Prostate gland (tissue), 2 donors: ENCODE data around the gene NOS1AP.

Experiments
- POLR2AphosphoS5 ChIP-seq: sonication (generic); formaldehyde crosslinking; IDR thresholded peaks from one replicate; pipeline ENCODE4 v1.6.1; 2017; ENCODE audit warnings: antibody characterized with exemption
- TF ChIP-seq, protein P1 (sequence below), 4 experiments: fragments of 200-600 bp in 2 of 4; fragments of 450-650 bp in 2 of 4; sonication (generic) in 2 of 4; IDR thresholded peaks; 1 replicate in 3 of 4; 2 replicates in 1 of 4; pipeline ENCODE4 v1.5.1; 2016 to 2019; ENCODE audit warnings: antibody characterized with exemption in 4 of 4, mild to moderate bottlenecking in 2 of 4, moderate library complexity in 2 of 4

DNA sequence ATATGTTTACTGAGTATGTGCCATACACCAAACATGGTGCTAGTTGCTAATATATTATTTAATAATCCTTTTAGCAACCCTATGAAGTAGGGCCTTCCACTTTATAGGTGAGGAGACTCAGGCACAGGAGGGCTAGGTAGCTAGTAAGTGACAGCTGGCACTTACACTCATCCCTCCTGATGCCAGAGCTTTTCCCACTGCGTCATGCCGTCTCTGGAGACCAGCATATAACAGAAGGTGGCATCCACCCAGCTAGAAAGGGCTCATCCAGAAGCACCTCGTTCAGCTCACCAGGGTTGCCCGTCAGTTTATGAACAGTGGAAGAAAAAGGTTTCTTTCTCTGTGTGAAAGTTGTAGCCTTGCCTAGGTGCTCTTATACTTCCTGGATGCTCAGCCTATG is 108.9 kb downstream of the NOS1AP start:
- TF ChIP-seq, protein P1, sequence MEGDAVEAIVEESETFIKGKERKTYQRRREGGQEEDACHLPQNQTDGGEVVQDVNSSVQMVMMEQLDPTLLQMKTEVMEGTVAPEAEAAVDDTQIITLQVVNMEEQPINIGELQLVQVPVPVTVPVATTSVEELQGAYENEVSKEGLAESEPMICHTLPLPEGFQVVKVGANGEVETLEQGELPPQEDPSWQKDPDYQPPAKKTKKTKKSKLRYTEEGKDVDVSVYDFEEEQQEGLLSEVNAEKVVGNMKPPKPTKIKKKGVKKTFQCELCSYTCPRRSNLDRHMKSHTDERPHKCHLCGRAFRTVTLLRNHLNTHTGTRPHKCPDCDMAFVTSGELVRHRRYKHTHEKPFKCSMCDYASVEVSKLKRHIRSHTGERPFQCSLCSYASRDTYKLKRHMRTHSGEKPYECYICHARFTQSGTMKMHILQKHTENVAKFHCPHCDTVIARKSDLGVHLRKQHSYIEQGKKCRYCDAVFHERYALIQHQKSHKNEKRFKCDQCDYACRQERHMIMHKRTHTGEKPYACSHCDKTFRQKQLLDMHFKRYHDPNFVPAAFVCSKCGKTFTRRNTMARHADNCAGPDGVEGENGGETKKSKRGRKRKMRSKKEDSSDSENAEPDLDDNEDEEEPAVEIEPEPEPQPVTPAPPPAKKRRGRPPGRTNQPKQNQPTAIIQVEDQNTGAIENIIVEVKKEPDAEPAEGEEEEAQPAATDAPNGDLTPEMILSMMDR (IDR thresholded peaks at IDR 0.05) = no peak
- no peak for TF ChIP-seq POLR2AphosphoS5
